SK-N-SH treated with all-trans-retinoic acid at 6 μM for 48 hours (cell line): ENCODE results near the gene OR9Q1.

ENCODE experiments used
- ATAC-seq: fragments of 200-7000 bp; cut with Tn5 transposase; 3 replicates; pipeline ENCODE4 v1.9.1; 2020; ENCODE audit warnings: mild to moderate bottlenecking, moderate library complexity
- BACH2 ChIP-seq: fragments of 250-450 bp; sonication (Bioruptor Pico); IDR thresholded peaks from 2 replicates; pipeline ENCODE4 v1.9.0; 2021; ENCODE audit warnings: mild to moderate bottlenecking, borderline replicate concordance
- CREB5 ChIP-seq: fragments of 250-450 bp; sonication (Bioruptor Pico); IDR thresholded peaks from 2 replicates; pipeline ENCODE4 v1.5.1; 2020; ENCODE audit warnings: low read depth, mild to moderate bottlenecking, moderate library complexity
- CSDC2 ChIP-seq: fragments of 250-450 bp; sonication (Bioruptor Pico); IDR thresholded peaks from 2 replicates; pipeline ENCODE4 v1.5.0; 2020; ENCODE audit warnings: mild to moderate bottlenecking, moderate library complexity
- CSRNP3 ChIP-seq: fragments of 250-450 bp; sonication (Bioruptor Pico); IDR thresholded peaks from 2 replicates; pipeline ENCODE4 v1.5.1; 2021; ENCODE audit warnings: mild to moderate bottlenecking, moderate library complexity
- ESRRG ChIP-seq: fragments of 250-450 bp; sonication (Bioruptor Pico); IDR thresholded peaks from 2 replicates; pipeline ENCODE4 v1.6.1; 2021; ENCODE audit warnings: mild to moderate bottlenecking
- GLIS3 ChIP-seq: fragments of 250-450 bp; sonication (Bioruptor Pico); IDR thresholded peaks from 2 replicates; pipeline ENCODE4 v1.5.0; 2020; ENCODE audit warnings: mild to moderate bottlenecking, moderate library complexity
- ISL1 ChIP-seq: fragments of 250-450 bp; sonication (Bioruptor Pico); IDR thresholded peaks from 2 replicates; pipeline ENCODE4 v2.1.2; 2022; ENCODE audit warnings: mild to moderate bottlenecking, moderate library complexity
- OSR1 ChIP-seq: fragments of 250-450 bp; sonication (Bioruptor Pico); IDR thresholded peaks from 2 replicates; pipeline ENCODE4 v1.8.0; 2022; ENCODE audit warnings: moderate library complexity, mild to moderate bottlenecking, inconsistent platforms
- PATZ1 ChIP-seq: fragments of 250-450 bp; sonication (Bioruptor Pico); IDR thresholded peaks from 2 replicates; pipeline ENCODE4 v1.8.0; 2020; ENCODE audit warnings: mild to moderate bottlenecking, moderate library complexity, borderline replicate concordance
- POU6F1 ChIP-seq: fragments of 250-450 bp; sonication (Bioruptor Pico); IDR thresholded peaks from 2 replicates; pipeline ENCODE4 v1.8.0; 2021; ENCODE audit warnings: low read depth, mild to moderate bottlenecking, moderate library complexity, borderline replicate concordance
- PPARA ChIP-seq: fragments of 250-450 bp; sonication (Bioruptor Pico); IDR thresholded peaks from 2 replicates; pipeline ENCODE4 v1.5.0; 2020; ENCODE audit warnings: mild to moderate bottlenecking, borderline replicate concordance
- RARB ChIP-seq: fragments of 250-450 bp; sonication (Bioruptor Pico); IDR thresholded peaks from 2 replicates; pipeline ENCODE4 v1.8.0; 2021; ENCODE audit warnings: mild to moderate bottlenecking, moderate library complexity
- SNAI2 ChIP-seq: fragments of 250-450 bp; sonication (Bioruptor Pico); IDR thresholded peaks from 2 replicates; pipeline ENCODE4 v1.5.0; 2020; ENCODE audit warnings: mild to moderate bottlenecking, moderate library complexity
- TCF4 ChIP-seq: fragments of 250-450 bp; sonication (Bioruptor Pico); IDR thresholded peaks from 2 replicates; pipeline ENCODE4 v1.8.0; 2021; ENCODE audit warnings: mild to moderate bottlenecking, moderate library complexity, borderline replicate concordance
- TOX ChIP-seq: fragments of 250-450 bp; sonication (Bioruptor Pico); IDR thresholded peaks from 2 replicates; pipeline ENCODE4 v1.8.0; 2021; ENCODE audit warnings: mild to moderate bottlenecking, moderate library complexity, borderline replicate concordance
- ZC3H10 ChIP-seq: fragments of 250-450 bp; sonication (Bioruptor Pico); IDR thresholded peaks from 2 replicates; pipeline ENCODE4 v1.5.1; 2021; ENCODE audit warnings: mild to moderate bottlenecking, moderate library complexity
- ZFP3 ChIP-seq: fragments of 250-450 bp; sonication (Bioruptor Pico); IDR thresholded peaks from 2 replicates; pipeline ENCODE4 v1.5.0; 2020; ENCODE audit warnings: mild to moderate bottlenecking, moderate library complexity
- ZFP30 ChIP-seq: fragments of 450-650 bp; formaldehyde crosslinking; IDR thresholded peaks from 2 replicates; pipeline ENCODE4 v1.5.0; 2022; ENCODE audit warnings: mild to moderate bottlenecking, moderate library complexity
- ZNF565 ChIP-seq: fragments of 450-650 bp; formaldehyde crosslinking; conservative IDR thresholded peaks from 2 replicates; pipeline ENCODE4 v1.5.0; 2020; ENCODE audit warnings: low read depth, mild to moderate bottlenecking, moderate library complexity
- ZNF70 ChIP-seq: fragments of 450-650 bp; formaldehyde crosslinking; IDR thresholded peaks from 2 replicates; pipeline ENCODE4 v1.5.0; 2020; ENCODE audit warnings: mild to moderate bottlenecking, moderate library complexity
- ZNF8 ChIP-seq: fragments of 450-650 bp; formaldehyde crosslinking; IDR thresholded peaks from 2 replicates; pipeline ENCODE4 v1.5.0; 2020; ENCODE audit warnings: mild to moderate bottlenecking, moderate library complexity

Gene OR9Q1

GRCh38 chr11:58177409-58178054 lies 153.9 kb downstream of the OR9Q1 start:
- ATAC-seq = no peak
- no peak for TF ChIP-seq PPARA (CRISPR knock-in tag)
- TF ChIP-seq RARB (CRISPR knock-in tag) = no peak
- no peak for TF ChIP-seq POU6F1
- no peak for TF ChIP-seq ZNF565

- no peak for ATAC-seq
- no peak for TF ChIP-seq ZFP3 (CRISPR knock-in tag)
- no peak for TF ChIP-seq ZNF70
- no peak for TF ChIP-seq ZNF565
- no peak for TF ChIP-seq GLIS3 (CRISPR knock-in tag)
- no peak for TF ChIP-seq OSR1 (CRISPR knock-in tag)
- TF ChIP-seq PPARA (CRISPR knock-in tag) = no peak
- no peak for TF ChIP-seq SNAI2 (CRISPR knock-in tag)
- TF ChIP-seq ZFP30 (CRISPR knock-in tag) = no peak
- TF ChIP-seq ISL1 (CRISPR knock-in tag) = no peak
- TF ChIP-seq CSDC2 = no peak
- TF ChIP-seq TCF4 = no peak
Observed at GRCh38 chr11:58178444-58178843, 154.8 kb downstream of the OR9Q1 start.

GRCh38 chr11:58179648-58180047 lies 156.0 kb downstream of the OR9Q1 start:
- TF ChIP-seq ESRRG (CRISPR knock-in tag) = no peak
- TF ChIP-seq OSR1 (CRISPR knock-in tag) = no peak
- no peak for TF ChIP-seq ZNF565
- TF ChIP-seq PPARA (CRISPR knock-in tag) = no peak
- no peak for TF ChIP-seq ZFP3 (CRISPR knock-in tag)
- no peak for TF ChIP-seq ZFP30 (CRISPR knock-in tag)
- TF ChIP-seq ISL1 (CRISPR knock-in tag) = no peak
- TF ChIP-seq PATZ1 = no peak
- no peak for TF ChIP-seq ZC3H10 (CRISPR knock-in tag)
- no peak for ATAC-seq

- no peak for ATAC-seq
- no peak for TF ChIP-seq RARB (CRISPR knock-in tag)
- TF ChIP-seq CREB5 (CRISPR knock-in tag) = no peak
- TF ChIP-seq ZNF8 (CRISPR knock-in tag) = no peak
- TF ChIP-seq ZNF70 = no peak
Observed at GRCh38 chr11:58186938-58187337, 163.3 kb downstream of the OR9Q1 start.

- TF ChIP-seq CSDC2 (no peak), ISL1 (CRISPR knock-in tag) (no peak), POU6F1 (no peak), ZFP3 (CRISPR knock-in tag) (no peak), PATZ1 (no peak), OSR1 (CRISPR knock-in tag) (no peak), CSRNP3 (CRISPR knock-in tag) (no peak), ESRRG (CRISPR knock-in tag) (no peak), SNAI2 (CRISPR knock-in tag) (no peak), ZFP30 (CRISPR knock-in tag) (no peak), TOX (CRISPR knock-in tag) (no peak), GLIS3 (CRISPR knock-in tag) (no peak), ZC3H10 (CRISPR knock-in tag) (no peak), PPARA (CRISPR knock-in tag) (no peak), ZNF565 (no peak), BACH2 (CRISPR knock-in tag) (no peak)
- ATAC-seq = no peak
Observed at GRCh38 chr11:58188770-58189169, 165.1 kb downstream of the OR9Q1 start, which contains the start of gene OR9Q2. Gene OR9Q2, plus strand, starts transcription at chr11:58189070. Its CDS starts 1,421 bp downstream, at chr11:58190491.
